NCI-H2081 (cell line): ENCODE data around the gene KCP.

Source experiments
- DNase-seq, 2 experiments: peaks; one replicate each; lab custom pipeline; 2025; lab: John Stamatoyannopoulos, UW

The KCP gene

DNA sequence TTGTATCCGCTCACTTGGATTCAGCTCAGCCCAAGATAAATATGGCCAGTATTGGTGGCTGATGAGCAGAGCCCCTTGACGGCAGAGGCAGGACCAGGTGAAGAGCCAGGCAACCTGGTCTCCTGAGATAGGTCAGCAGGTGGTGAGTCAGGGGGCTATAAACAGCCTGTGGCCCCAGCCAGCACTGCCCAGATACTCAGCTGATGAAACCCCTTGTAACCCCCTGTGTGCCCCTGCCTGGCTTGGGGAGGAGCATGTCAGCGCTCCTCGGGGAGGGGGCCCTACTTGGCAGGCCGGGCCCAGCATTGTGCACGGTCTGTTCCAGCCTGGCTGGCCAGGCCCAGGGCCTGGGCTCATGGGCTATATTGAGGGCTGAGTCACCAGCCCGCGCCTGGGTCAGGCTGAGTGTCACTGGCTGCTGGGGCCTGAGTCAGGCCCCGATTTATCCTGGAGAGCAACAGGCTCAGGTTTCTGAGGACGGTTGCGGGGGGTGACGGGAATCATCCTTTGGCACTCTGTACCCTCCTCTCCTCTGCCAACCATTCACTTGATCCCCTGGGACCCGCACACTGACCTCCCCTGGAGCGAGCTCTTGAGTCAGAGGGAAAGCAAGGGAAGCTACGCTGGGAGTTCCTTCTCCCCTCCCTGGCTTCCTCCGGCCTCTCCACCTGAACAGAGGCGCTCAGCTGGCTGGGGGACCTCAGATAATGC, 83.1 kb downstream of the KCP start:
- no peak for DNase-seq

DNA sequence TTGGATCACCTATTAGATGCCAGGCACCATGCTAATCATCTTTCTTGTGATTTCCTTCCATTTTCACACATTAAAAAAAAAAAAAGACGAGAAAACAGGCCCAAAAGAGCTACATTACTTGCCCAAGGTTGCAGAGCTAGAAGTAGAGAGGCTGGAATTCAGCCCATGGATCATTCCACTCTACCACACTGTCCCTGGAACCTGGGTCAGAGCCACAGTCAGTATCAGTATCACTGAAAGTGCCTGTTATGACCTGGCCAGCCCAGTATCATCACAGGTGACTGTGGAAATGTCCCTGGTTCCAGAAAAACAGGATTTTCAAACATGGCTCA, 83.6 kb downstream of the KCP start:
- no peak for DNase-seq
